Sigmoid colon (tissue), 4 donors: ENCODE data around the gene ESM1.

ENCODE experiments used
- POLR2AphosphoS5 ChIP-seq, 4 donors: sonication (generic); formaldehyde crosslinking; IDR thresholded peaks; one replicate each; pipeline ENCODE4 v1.6.1; 2017; ENCODE audit warnings: antibody characterized with exemption in 4 of 4
- TF ChIP-seq, protein P1 (sequence below), 4 experiments: fragments of 450-650 bp in 3 of 4; fragments of 200-600 bp in 1 of 4; IDR thresholded peaks; one replicate each; pipeline ENCODE4 v1.5.1; 2016 to 2019; ENCODE audit warnings: antibody characterized with exemption in 4 of 4, mild to moderate bottlenecking in 3 of 4, moderate library complexity in 2 of 4

DNA sequence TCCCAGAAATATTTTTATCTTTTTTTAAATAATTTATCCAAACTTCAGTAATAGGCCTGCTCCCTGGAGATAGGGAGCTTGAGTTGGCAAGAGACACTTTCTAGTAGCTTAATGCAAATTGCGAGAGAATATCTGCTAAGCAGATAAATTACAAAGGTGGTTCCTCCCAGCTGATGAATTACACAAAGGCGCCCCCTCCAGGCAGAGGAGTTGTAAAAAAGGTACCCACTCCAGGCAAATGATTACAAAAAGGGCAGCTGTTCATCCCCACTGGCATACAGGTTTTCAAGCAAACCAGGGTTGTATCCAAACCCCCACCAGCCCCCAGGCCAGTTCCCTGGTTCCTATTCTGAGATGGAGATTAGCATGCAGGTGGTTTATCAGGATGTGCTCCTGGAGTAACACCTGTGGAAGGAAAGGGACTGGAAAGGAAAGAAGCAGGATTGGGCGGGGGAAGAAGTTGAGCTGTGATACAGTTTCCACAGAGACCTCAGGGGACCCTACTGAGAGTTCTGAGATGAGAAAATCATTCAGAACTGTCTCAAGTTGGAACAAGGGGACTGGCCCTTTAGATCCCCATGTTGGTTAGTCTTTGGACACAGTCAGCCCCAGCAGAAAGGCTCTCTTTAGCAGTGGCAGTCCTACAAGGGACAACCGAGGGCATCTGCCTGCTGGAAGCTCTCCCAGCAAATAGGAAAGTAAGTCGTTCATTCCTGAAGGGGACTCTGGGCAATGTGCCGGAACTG lies 25.5 kb downstream of the ESM1 start:
- no peak for TF ChIP-seq POLR2AphosphoS5 (IDR thresholded peaks at IDR 0.05)
- TF ChIP-seq, protein P1, sequence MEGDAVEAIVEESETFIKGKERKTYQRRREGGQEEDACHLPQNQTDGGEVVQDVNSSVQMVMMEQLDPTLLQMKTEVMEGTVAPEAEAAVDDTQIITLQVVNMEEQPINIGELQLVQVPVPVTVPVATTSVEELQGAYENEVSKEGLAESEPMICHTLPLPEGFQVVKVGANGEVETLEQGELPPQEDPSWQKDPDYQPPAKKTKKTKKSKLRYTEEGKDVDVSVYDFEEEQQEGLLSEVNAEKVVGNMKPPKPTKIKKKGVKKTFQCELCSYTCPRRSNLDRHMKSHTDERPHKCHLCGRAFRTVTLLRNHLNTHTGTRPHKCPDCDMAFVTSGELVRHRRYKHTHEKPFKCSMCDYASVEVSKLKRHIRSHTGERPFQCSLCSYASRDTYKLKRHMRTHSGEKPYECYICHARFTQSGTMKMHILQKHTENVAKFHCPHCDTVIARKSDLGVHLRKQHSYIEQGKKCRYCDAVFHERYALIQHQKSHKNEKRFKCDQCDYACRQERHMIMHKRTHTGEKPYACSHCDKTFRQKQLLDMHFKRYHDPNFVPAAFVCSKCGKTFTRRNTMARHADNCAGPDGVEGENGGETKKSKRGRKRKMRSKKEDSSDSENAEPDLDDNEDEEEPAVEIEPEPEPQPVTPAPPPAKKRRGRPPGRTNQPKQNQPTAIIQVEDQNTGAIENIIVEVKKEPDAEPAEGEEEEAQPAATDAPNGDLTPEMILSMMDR (IDR thresholded peaks at IDR 0.05), result no peak
